Osteoblast (primary cell): ENCODE results near the gene NPAS3. TPM values are rescaled to one million over a fixed set of nuclear protein-coding genes. Genes with fewer than 3 reads are reported as not detected.
A peak's percentile ranks its signal among the peaks of the same experiment; 100 is the strongest.

Experiments
- DNase-seq: peaks from one replicate; pipeline ENCODE4 v3.0.0; 2011; ENCODE audit warnings: low spot score, mixed read lengths; ENCODE audit not compliant: insufficient read length; ENCODE audit errors: missing footprints
- H2AFZ ChIP-seq: 2 replicates; pipeline ENCODE4 v1.6.0; 2011; ENCODE audit warnings: mild to moderate bottlenecking, low read length
- H3K27ac ChIP-seq: 2 replicates; pipeline ENCODE4 v1.5.1; 2011; ENCODE audit warnings: mild to moderate bottlenecking, low read depth, low read length, moderate library complexity
- H3K27me3 ChIP-seq: 2 replicates; pipeline ENCODE4 v1.6.0; 2012; ENCODE audit warnings: mild to moderate bottlenecking, control low read depth, inconsistent platforms, low read length, moderate library complexity; ENCODE audit not compliant: insufficient read depth
- H3K36me3 ChIP-seq: 2 replicates; pipeline ENCODE4 v1.5.1; 2011; ENCODE audit warnings: mild to moderate bottlenecking, low read length, control low read depth, moderate library complexity; ENCODE audit not compliant: insufficient read depth
- H3K4me1 ChIP-seq: 2 replicates; pipeline ENCODE4 v1.5.1; 2011; ENCODE audit warnings: mild to moderate bottlenecking, low read length, control low read depth, moderate library complexity; ENCODE audit not compliant: insufficient read depth
- H3K4me2 ChIP-seq: 2 replicates; pipeline ENCODE4 v1.6.0; 2011; ENCODE audit warnings: mild to moderate bottlenecking, low read length; ENCODE audit not compliant: insufficient read depth
- H3K4me3 ChIP-seq: fragments of 200-600 bp; sonication (generic); 3 replicates; pipeline ENCODE4 v1.5.1; 2012; ENCODE audit warnings: mild to moderate bottlenecking, low read length, inconsistent platforms; ENCODE audit not compliant: insufficient read depth
- H3K79me2 ChIP-seq: 2 replicates; pipeline ENCODE4 v1.6.0; 2012; ENCODE audit warnings: mild to moderate bottlenecking, low read length, control low read depth, inconsistent platforms; ENCODE audit not compliant: insufficient read depth
- H3K9me3 ChIP-seq: 2 replicates; pipeline ENCODE4 v1.5.1; 2011; ENCODE audit warnings: low read depth, low read length, control low read depth
- H4K20me1 ChIP-seq: 2 replicates; pipeline ENCODE4 v1.6.0; 2012; ENCODE audit warnings: mild to moderate bottlenecking, low read length, control low read depth; ENCODE audit not compliant: insufficient read depth
- total RNA-seq: library from RNA; depleted of rRNA; stranded (reverse); fragments of >200 nt; gene quantifications from 2 replicates; pipeline ENCODE4 v1.2.3, GENCODE V29; 2012
- TF ChIP-seq, protein P1 (sequence below): IDR thresholded peaks from 2 replicates; pipeline ENCODE4 v1.5.1; 2011; ENCODE audit warnings: mild to moderate bottlenecking, low read depth, low read length, moderate library complexity; ENCODE audit errors: extremely low read depth

Gene NPAS3
- total RNA-seq, 1 donor, result 0.72 TPM

DNA sequence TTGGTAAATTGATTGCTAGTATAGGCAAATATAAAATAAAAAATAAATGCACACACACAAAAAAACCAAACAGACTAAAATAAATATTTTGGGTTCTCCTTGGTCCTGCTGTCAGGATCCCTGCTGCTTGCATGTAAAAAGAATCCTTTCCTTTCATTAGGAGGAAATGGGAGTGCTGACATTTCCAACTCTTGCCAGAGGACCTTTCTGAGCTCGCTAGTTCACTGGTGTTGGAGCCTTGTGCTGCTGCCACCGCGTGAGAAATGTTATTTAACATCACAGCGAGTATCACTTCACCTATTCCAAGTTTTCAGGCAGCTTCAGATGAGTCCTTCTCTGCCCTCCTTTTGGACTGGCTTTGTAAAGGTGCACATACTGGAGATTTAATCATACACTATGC lies 358.9 kb downstream of the NPAS3 start:
- Histone ChIP-seq H3K79me2 (no peaks in the 10 kb centered on the region), H3K9me3 (no peaks in the 10 kb centered on the region), H3K4me3 (no peak overlapping the region), H4K20me1 (no peaks in the 10 kb centered on the region), H3K27me3 (no peaks in the 10 kb centered on the region), H3K27ac (no peak overlapping the region), H3K36me3 (no peaks in the 10 kb centered on the region), H3K4me2 (no peak overlapping the region), H3K4me1 (no peaks in the 10 kb centered on the region), H2AFZ (no peak overlapping the region)
- TF ChIP-seq, protein P1, sequence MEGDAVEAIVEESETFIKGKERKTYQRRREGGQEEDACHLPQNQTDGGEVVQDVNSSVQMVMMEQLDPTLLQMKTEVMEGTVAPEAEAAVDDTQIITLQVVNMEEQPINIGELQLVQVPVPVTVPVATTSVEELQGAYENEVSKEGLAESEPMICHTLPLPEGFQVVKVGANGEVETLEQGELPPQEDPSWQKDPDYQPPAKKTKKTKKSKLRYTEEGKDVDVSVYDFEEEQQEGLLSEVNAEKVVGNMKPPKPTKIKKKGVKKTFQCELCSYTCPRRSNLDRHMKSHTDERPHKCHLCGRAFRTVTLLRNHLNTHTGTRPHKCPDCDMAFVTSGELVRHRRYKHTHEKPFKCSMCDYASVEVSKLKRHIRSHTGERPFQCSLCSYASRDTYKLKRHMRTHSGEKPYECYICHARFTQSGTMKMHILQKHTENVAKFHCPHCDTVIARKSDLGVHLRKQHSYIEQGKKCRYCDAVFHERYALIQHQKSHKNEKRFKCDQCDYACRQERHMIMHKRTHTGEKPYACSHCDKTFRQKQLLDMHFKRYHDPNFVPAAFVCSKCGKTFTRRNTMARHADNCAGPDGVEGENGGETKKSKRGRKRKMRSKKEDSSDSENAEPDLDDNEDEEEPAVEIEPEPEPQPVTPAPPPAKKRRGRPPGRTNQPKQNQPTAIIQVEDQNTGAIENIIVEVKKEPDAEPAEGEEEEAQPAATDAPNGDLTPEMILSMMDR, result no peak
- peak; percentile 31 for DNase-seq

GRCh38 chr14:33307691-33308251 lies 369.1 kb downstream of the NPAS3 start:
- no peak overlapping the region for H3K4me3 ChIP-seq
- H4K20me1 ChIP-seq, result no peaks in the 10 kb centered on the region
- H3K36me3 ChIP-seq, result no peaks in the 10 kb centered on the region
- no peaks in the 10 kb centered on the region for H3K79me2 ChIP-seq
- no peaks in the 10 kb centered on the region for H3K9me3 ChIP-seq
- DNase-seq, result no peak
- no peaks in the 10 kb centered on the region for H3K4me1 ChIP-seq
- H3K27ac ChIP-seq, result no peak overlapping the region
- TF ChIP-seq, protein P1, result no peak
- no peaks in the 10 kb centered on the region for H3K27me3 ChIP-seq
- no peak overlapping the region for H3K4me2 ChIP-seq
- H2AFZ ChIP-seq, result no peak overlapping the region

- no peaks in the 10 kb centered on the region for H3K79me2 ChIP-seq
- H3K27ac ChIP-seq, result no peak overlapping the region
- TF ChIP-seq, protein P1, result no peak
- H4K20me1 ChIP-seq, result no peaks in the 10 kb centered on the region
- H3K4me1 ChIP-seq, result no peaks in the 10 kb centered on the region
- H3K9me3 ChIP-seq, result no peaks in the 10 kb centered on the region
- H3K4me2 ChIP-seq, result no peak overlapping the region
- no peak for DNase-seq
- H3K27me3 ChIP-seq, result no peaks in the 10 kb centered on the region
- no peaks in the 10 kb centered on the region for H3K36me3 ChIP-seq
- H2AFZ ChIP-seq, result no peak overlapping the region
- H3K4me3 ChIP-seq, result no peak overlapping the region
Measured at GRCh38 chr14:33309106-33309505, 370.4 kb downstream of the NPAS3 start.

GRCh38 chr14:33315217-33315616 lies 376.5 kb downstream of the NPAS3 start:
- no peak overlapping the region for H3K4me2 ChIP-seq
- H3K4me3 ChIP-seq, result no peak overlapping the region
- TF ChIP-seq, protein P1, result no peak
- H3K9me3 ChIP-seq, result no peaks in the 10 kb centered on the region
- no peaks in the 10 kb centered on the region for H3K4me1 ChIP-seq
- H2AFZ ChIP-seq, result no peak overlapping the region
- H3K79me2 ChIP-seq, result no peaks in the 10 kb centered on the region
- H3K27ac ChIP-seq, result no peak overlapping the region
- no peaks in the 10 kb centered on the region for H4K20me1 ChIP-seq
- no peaks in the 10 kb centered on the region for H3K27me3 ChIP-seq
- DNase-seq, result no peak
- no peaks in the 10 kb centered on the region for H3K36me3 ChIP-seq
